Brain microvascular endothelial cell (primary cell): ENCODE measurements around the gene TNFRSF8.

Experiments
- DNase-seq: peaks from one replicate; pipeline ENCODE4 v3.0.0-alpha.2; 2020
- H3K27ac ChIP-seq: fragments of 250-450 bp; sonication (Bioruptor Pico); 2 replicates; pipeline ENCODE4 v1.5.1; 2020; ENCODE audit warnings: mild to moderate bottlenecking, moderate library complexity
- H3K27me3 ChIP-seq: fragments of 250-450 bp; sonication (Bioruptor Pico); replicated peaks from 2 replicates; pipeline ENCODE4 v1.5.1; 2020; ENCODE audit warnings: mild to moderate bottlenecking
- H3K36me3 ChIP-seq: fragments of 250-450 bp; sonication (Bioruptor Pico); replicated peaks from 2 replicates; pipeline ENCODE4 v1.5.1; 2020; ENCODE audit warnings: mild to moderate bottlenecking
- H3K4me3 ChIP-seq: 2 replicates; pipeline ENCODE4 v1.5.1; 2011; ENCODE audit warnings: low read depth, mild to moderate bottlenecking, control low read depth, low read length, moderate library complexity
- CTCF ChIP-seq: IDR thresholded peaks from 2 replicates; pipeline ENCODE4 v1.5.1; 2011; ENCODE audit warnings: low read depth, mild to moderate bottlenecking, moderate library complexity, low read length, control low read depth, inconsistent platforms; ENCODE audit errors: missing control alignments
- in situ Hi-C: cut with HindIII; loops from 2 replicates; pipeline ENCODE4 v1.10.0; 2017; ENCODE audit warnings: low sequenced_read_pairs, low pct_ligation_motif_present

TNFRSF8 gene

GRCh38 chr1:12150456-12151200 is 87.5 kb downstream of the TNFRSF8 start:
- Histone ChIP-seq H3K36me3 (no peaks in the 10 kb centered on the region), H3K4me3 (no peak overlapping the region), H3K27me3 (no peaks in the 10 kb centered on the region), H3K27ac (no peak overlapping the region)
- no peak for TF ChIP-seq CTCF
- in situ Hi-C loops: no loop called here
- DNase-seq: no peak

GRCh38 chr1:12151465-12151864 is 88.4 kb downstream of the TNFRSF8 start:
- Histone ChIP-seq H3K27ac (no peak overlapping the region), H3K27me3 (no peaks in the 10 kb centered on the region)
- no peak for TF ChIP-seq CTCF

GRCh38 chr1:12152113-12152891 is 89.2 kb downstream of the TNFRSF8 start:
- Histone ChIP-seq H3K4me3 (no peak overlapping the region), H3K36me3 (no peaks in the 10 kb centered on the region), H3K27ac (no peak overlapping the region), H3K27me3 (no peaks in the 10 kb centered on the region)
- in situ Hi-C loops: no loop called here
- TF ChIP-seq CTCF: no peak
- DNase-seq: no peak

More at GRCh38 chr1:12151465-12151864, 88.4 kb downstream of the TNFRSF8 start:
- Histone ChIP-seq H3K36me3 (no peaks in the 10 kb centered on the region), H3K4me3 (no peak overlapping the region)
- in situ Hi-C loops: no loop called here
- DNase-seq: no peak

- no peak overlapping the region for H3K4me3 ChIP-seq
- DNase-seq: peak; percentile 72
- in situ Hi-C loops: no loop called here
Measured at GRCh38 chr1:12153181-12153785, 90.2 kb downstream of the TNFRSF8 start.

GRCh38 chr1:12155328-12155727 is 92.2 kb downstream of the TNFRSF8 start:
- Histone ChIP-seq H3K36me3 (no peaks in the 10 kb centered on the region), H3K4me3 (no peak overlapping the region), H3K27ac (no peak overlapping the region), H3K27me3 (no peaks in the 10 kb centered on the region)
- in situ Hi-C loops: no loop called here
- no peak for DNase-seq
- no peak for TF ChIP-seq CTCF

More at GRCh38 chr1:12153181-12153785, 90.2 kb downstream of the TNFRSF8 start:
- Histone ChIP-seq H3K27ac (peak overlapping the region; percentile 25), H3K36me3 (no peaks in the 10 kb centered on the region), H3K27me3 (no peaks in the 10 kb centered on the region)
- no peak for TF ChIP-seq CTCF
